Measurements from ENCODE around the gene DPH3.

Gene DPH3

GRCh38 chr3:16265455-16265786, 678 bp upstream of the DPH3 start:
- no peak for DNase-seq (ENCODE audit: low spot score)
- Histone ChIP-seq H3K27ac (peak overlapping the region; percentile 79 to 96), H3K4me3 (peak overlapping the region; percentile 95)
- no peak for TF ChIP-seq CTCF (IDR thresholded peaks at IDR 0.05)

GRCh38 chr3:16264174-16264707, 502 bp downstream of the DPH3 start:
- peak overlapping the region; percentile 79 to 96 for H3K27ac ChIP-seq
- no peak for DNase-seq (ENCODE audit: low spot score)
- no peak for TF ChIP-seq CTCF (IDR thresholded peaks at IDR 0.05)

GRCh38 chr3:16262174-16262573, 2.6 kb downstream of the DPH3 start:
- no peak for DNase-seq (ENCODE audit: low spot score)
- H3K27ac ChIP-seq = no peak overlapping the region
- TF ChIP-seq CTCF (IDR thresholded peaks at IDR 0.05) = no peak
- H3K4me3 ChIP-seq = no peak overlapping the region

More at GRCh38 chr3:16264174-16264707, 502 bp downstream of the DPH3 start:
- peak overlapping the region; percentile 95 for H3K4me3 ChIP-seq

DNA sequence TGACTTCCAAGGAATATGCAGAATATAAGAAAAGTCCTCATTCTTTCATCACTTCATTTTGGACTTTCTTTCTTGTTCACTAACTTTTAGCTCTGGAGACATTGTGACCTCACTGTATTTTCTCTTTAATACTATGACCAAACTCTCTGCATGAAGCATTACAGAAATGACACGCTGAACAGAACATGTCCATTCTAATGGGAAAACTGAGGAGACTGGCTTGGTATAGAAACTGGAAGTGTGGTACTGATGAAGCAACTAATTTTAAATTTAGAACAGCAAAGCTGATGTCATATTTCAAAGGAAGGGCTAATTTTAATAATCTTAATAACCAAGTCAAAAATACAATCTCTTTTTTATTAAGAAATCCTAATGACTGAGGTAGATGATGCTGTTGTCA, 4.7 kb downstream of the DPH3 start:
- no peak overlapping the region for H3K4me3 ChIP-seq
- DNase-seq (ENCODE audit: low spot score) = no peak
- no peak overlapping the region for H3K27ac ChIP-seq
- no peak for TF ChIP-seq CTCF (IDR thresholded peaks at IDR 0.05)

DNA sequence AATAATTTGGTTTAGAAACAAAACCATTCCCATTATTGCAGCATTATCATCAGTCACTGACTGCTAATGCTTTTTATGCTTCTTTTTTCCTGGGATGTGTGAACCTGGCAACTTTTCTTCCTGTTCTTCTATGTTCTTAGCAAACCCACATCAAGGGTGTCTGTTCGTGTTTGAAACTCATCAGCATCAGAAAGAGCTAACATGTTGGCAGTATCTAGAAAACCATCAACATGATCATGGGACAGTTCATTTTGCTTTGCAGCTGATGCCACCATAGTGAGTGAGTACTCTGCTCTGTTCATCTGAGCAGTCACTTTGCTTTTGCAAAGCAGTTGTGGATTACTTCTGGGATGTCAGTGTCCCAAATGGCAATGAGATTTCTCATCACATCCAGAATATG, 5.9 kb downstream of the DPH3 start:
- H3K4me3 ChIP-seq = no peak overlapping the region
- DNase-seq (ENCODE audit: low spot score) = no peak
- H3K27ac ChIP-seq = no peak overlapping the region
- TF ChIP-seq CTCF (IDR thresholded peaks at IDR 0.05) = no peak

DNA sequence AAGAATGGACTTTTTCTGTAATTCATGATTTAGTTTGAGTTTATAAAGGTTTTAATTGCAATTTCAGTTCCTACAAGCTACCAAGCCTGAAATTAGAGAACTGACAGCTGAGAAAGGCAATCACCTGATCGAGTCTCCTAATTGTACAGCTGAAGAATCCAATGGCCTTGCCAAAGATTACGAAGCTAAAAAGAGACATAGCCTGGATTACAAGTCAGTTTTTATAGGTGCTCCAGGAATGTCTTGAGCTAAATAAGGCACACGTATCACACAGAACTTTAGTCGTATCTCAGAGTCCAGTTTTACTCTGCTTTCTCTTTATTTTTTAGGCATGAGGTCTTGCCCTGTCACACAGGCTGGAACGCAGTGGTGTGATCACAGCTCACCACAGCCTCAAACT, 6.6 kb downstream of the DPH3 start:
- DNase-seq (ENCODE audit: low spot score) = no peak
- H3K27ac ChIP-seq = no peak overlapping the region
- no peak for TF ChIP-seq CTCF (IDR thresholded peaks at IDR 0.05)
- no peak overlapping the region for H3K4me3 ChIP-seq

GRCh38 chr3:16257309-16257708, 7.4 kb downstream of the DPH3 start:
- no peak for TF ChIP-seq CTCF (IDR thresholded peaks at IDR 0.05)
- H3K27ac ChIP-seq = no peak overlapping the region
- no peak overlapping the region for H3K4me3 ChIP-seq
- DNase-seq (ENCODE audit: low spot score) = no peak

Data from coronary artery (tissue), 2 donors.